Activated CD4-positive, CD25-positive, alpha-beta regulatory T cell (primary cell): ENCODE data around the gene LITAFD.
"Not testable (repeated sequence)": the region's sequence is repeated elsewhere in the genome, so short reads cannot be mapped to it uniquely, and the experiment has no call there.

Experiments
- DNase-seq, 4 experiments: peaks; one replicate each; lab custom pipeline; 2025; lab: John Stamatoyannopoulos, UW

Gene LITAFD

GRCh38 chr16:8872967-8873865 is 8.9 kb upstream of the LITAFD start:
- no peak for DNase-seq

GRCh38 chr16:8873866-8874195 is 8.3 kb upstream of the LITAFD start:
- not testable (repeated sequence) for DNase-seq

GRCh38 chr16:8874388-8874787 is 7.8 kb upstream of the LITAFD start:
- DNase-seq: no peak

- not testable (repeated sequence) for DNase-seq
Measured at GRCh38 chr16:8875317-8875716, 6.8 kb upstream of the LITAFD start.

GRCh38 chr16:8877894-8878522 is 4.1 kb upstream of the LITAFD start:
- DNase-seq: no peak

- no peak for DNase-seq
Measured at GRCh38 chr16:8878523-8878911, 3.6 kb upstream of the LITAFD start.

- no peak for DNase-seq
Measured at GRCh38 chr16:8880839-8881510, 1.2 kb upstream of the LITAFD start.

GRCh38 chr16:8882725-8883377 is 700 bp downstream of the LITAFD start:
- no peak for DNase-seq

GRCh38 chr16:8885674-8886592 is 3.8 kb downstream of the LITAFD start:
- no peak for DNase-seq

GRCh38 chr16:8886593-8887430 is 4.7 kb downstream of the LITAFD start:
- DNase-seq: no peak

GRCh38 chr16:8887431-8887765 is 5.2 kb downstream of the LITAFD start:
- no peak for DNase-seq

- no peak for DNase-seq
Measured at GRCh38 chr16:8887952-8888560, 5.9 kb downstream of the LITAFD start.

GRCh38 chr16:8888951-8889892 is 7.1 kb downstream of the LITAFD start:
- no peak for DNase-seq

GRCh38 chr16:8889893-8890548 is 7.9 kb downstream of the LITAFD start:
- no peak for DNase-seq

GRCh38 chr16:8890549-8890921 is 8.4 kb downstream of the LITAFD start:
- no peak for DNase-seq

- no peak for DNase-seq
Measured at GRCh38 chr16:8892101-8892575, 10.0 kb downstream of the LITAFD start.

GRCh38 chr16:8893426-8893825 is 11.3 kb downstream of the LITAFD start:
- DNase-seq: no peak

- DNase-seq: no peak
Measured at GRCh38 chr16:8893976-8894690, 12.0 kb downstream of the LITAFD start.
